NCI-H2196 (cell line): ENCODE results near the gene TBC1D28.
"Not testable (repeated sequence)": the region's sequence is repeated elsewhere in the genome, so short reads cannot be mapped to it uniquely, and the experiment has no call there.

Source experiments
- DNase-seq: peaks from one replicate; lab custom pipeline; 2025; ENCODE audit not compliant: unreplicated experiment; lab: John Stamatoyannopoulos, UW

The TBC1D28 gene

GRCh38 chr17:18644291-18644690 is at the start of gene TBC1D28:
Gene TBC1D28, minus strand, starts transcription at chr17:18644391. Its CDS starts 3,039 bp downstream, at chr17:18641352.
- not testable (repeated sequence) for DNase-seq

- not testable (repeated sequence) for DNase-seq
These were observed 38.5 kb upstream of the TBC1D28 start for GRCh38 chr17:18682668-18683067.

- peak; percentile 76 for DNase-seq
These were observed 37.8 kb upstream of the TBC1D28 start, which contains the start of gene FOXO3B for GRCh38 chr17:18681767-18682571. Gene FOXO3B, minus strand, starts transcription at chr17:18682314. Its CDS starts 663 bp downstream, at chr17:18681651.

- not testable (repeated sequence) for DNase-seq
These were observed 33.2 kb upstream of the TBC1D28 start for GRCh38 chr17:18677381-18677780.

- not testable (repeated sequence) for DNase-seq
These were observed 32.7 kb upstream of the TBC1D28 start for GRCh38 chr17:18676928-18677327.

- not testable (repeated sequence) for DNase-seq
These were observed 28.4 kb upstream of the TBC1D28 start for GRCh38 chr17:18672395-18673227.

- not testable (repeated sequence) for DNase-seq
These were observed 24.4 kb upstream of the TBC1D28 start for GRCh38 chr17:18668625-18669024.

- not testable (repeated sequence) for DNase-seq
These were observed 23.3 kb upstream of the TBC1D28 start for GRCh38 chr17:18667535-18667934.

GRCh38 chr17:18666326-18666725 is 22.1 kb upstream of the TBC1D28 start:
- DNase-seq, result not testable (repeated sequence)

- DNase-seq, result not testable (repeated sequence)
These were observed 17.9 kb upstream of the TBC1D28 start for GRCh38 chr17:18661924-18662624.

- DNase-seq, result not testable (repeated sequence)
These were observed 5.9 kb upstream of the TBC1D28 start for GRCh38 chr17:18650094-18650493.

- not testable (repeated sequence) for DNase-seq
These were observed 1.1 kb downstream of the TBC1D28 start for GRCh38 chr17:18643124-18643523.

- DNase-seq, result not testable (repeated sequence)
These were observed 5.8 kb downstream of the TBC1D28 start for GRCh38 chr17:18638357-18638756.

- DNase-seq, result not testable (repeated sequence)
These were observed 8.0 kb downstream of the TBC1D28 start for GRCh38 chr17:18636237-18636636.

- not testable (repeated sequence) for DNase-seq
These were observed 8.4 kb downstream of the TBC1D28 start for GRCh38 chr17:18635773-18636172.

- DNase-seq, result not testable (repeated sequence)
These were observed 9.5 kb downstream of the TBC1D28 start for GRCh38 chr17:18634550-18635263.

- DNase-seq, result no peak
These were observed 17.9 kb downstream of the TBC1D28 start for GRCh38 chr17:18626152-18626870.

- DNase-seq, result peak; percentile 1
These were observed 18.6 kb downstream of the TBC1D28 start for GRCh38 chr17:18625509-18626104.

GRCh38 chr17:18624862-18625501 is 19.2 kb downstream of the TBC1D28 start:
- not testable (repeated sequence) for DNase-seq
